Activated CD8-positive, alpha-beta memory T cell treated with anti-CD3 and anti-CD28 coated beads for 24 hours (primary cell): ENCODE results near the gene PEDS1.
"Not testable (repeated sequence)": the region's sequence is repeated elsewhere in the genome, so short reads cannot be mapped to it uniquely, and the experiment has no call there.

ENCODE experiments used
- DNase-seq: peaks from one replicate; pipeline ENCODE4 v3.0.0-alpha.2; 2020

PEDS1 gene

DNA sequence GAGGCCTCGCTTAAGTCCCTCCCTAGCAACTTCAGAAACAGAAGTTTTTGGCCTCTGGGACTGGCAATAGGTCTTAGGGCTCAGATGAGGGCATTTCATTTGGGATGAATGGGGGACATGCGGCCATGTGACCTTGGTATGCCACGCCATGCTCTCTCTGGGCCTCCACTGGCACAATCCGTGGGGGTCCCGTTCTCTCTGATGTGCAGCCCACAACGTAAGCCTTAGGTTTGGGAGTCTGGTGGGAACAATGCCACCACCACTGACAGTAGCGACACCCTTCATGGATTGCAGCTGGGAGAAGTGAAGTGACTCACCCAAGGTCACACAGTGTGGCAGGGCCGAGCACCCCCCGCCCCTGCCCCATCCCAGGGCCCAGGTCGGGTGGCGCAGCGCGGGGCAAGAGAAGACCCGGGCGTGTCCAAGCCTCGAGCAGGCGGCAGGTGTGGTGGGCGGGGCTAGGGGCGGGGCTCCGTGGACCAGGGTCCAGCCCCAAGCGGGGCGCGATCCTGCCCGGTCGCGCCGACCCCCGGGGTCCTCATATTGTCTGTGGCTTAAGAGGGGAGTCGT is 36.2 kb upstream of the PEDS1 start:
- peak; percentile 62 for DNase-seq

DNA sequence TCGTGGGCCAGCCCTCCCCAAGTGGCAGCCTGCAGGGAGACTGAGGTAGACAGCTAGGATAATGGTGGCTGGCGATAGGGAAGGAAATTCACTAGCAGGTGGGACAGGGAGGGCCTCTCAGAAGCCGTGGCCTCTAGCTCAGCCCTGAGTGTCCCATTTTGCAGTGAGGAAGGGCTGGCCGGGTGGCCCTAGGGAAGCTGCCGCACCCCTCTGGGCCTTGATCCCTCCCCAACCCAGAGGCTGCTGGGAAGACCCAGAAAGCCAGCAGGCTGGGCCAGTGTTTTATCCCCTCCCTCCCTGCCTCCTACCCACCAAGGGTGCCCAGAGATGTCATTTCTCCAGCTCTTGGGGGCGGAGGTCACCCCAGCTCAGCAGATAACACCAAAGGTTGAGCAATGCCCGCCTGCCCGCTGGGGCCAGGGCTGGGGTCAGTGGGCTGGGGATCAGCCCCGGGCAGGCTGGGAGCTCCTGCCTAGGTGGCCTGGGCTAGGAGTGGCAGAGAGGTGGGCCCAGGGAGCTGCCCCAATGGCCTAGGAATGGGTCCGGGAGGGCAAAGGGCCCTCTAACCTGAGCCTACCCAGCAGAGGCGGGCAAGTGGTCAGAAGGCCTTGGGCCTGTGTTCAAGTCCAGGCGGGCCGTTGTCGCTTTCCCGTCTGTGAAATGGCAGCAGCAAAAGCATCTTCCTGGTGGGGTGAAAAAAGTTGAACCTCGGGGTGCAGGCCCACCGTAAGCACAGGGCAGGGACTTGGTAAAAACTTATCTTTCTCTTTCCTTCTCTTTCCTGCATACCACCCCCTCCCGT is 35.6 kb upstream of the PEDS1 start:
- DNase-seq, result no peak

DNA sequence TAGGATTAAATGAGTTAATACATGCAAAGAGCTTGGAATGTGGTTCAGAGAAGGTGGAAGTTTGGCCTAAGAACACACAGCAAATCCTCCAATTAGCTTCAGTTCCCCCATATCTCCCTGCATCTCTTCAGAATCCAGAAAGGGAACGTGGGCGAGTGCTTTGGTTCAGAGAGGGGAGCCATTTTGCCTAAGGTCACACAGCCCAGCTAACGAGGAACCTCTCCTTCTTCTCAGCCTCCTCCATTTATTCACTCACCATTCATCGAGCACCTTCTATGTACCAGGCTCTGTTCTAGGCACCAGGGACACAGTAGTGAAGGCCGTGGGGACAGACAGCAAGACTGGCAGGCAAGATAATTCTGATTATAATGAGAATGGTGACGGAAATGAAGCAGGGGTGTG is 34.8 kb upstream of the PEDS1 start:
- DNase-seq, result no peak

GRCh38 chr20:50187403-50188051 is 34.0 kb upstream of the PEDS1 start:
- DNase-seq, result no peak

GRCh38 chr20:50186987-50187402 is 33.5 kb upstream of the PEDS1 start:
- no peak for DNase-seq

DNA sequence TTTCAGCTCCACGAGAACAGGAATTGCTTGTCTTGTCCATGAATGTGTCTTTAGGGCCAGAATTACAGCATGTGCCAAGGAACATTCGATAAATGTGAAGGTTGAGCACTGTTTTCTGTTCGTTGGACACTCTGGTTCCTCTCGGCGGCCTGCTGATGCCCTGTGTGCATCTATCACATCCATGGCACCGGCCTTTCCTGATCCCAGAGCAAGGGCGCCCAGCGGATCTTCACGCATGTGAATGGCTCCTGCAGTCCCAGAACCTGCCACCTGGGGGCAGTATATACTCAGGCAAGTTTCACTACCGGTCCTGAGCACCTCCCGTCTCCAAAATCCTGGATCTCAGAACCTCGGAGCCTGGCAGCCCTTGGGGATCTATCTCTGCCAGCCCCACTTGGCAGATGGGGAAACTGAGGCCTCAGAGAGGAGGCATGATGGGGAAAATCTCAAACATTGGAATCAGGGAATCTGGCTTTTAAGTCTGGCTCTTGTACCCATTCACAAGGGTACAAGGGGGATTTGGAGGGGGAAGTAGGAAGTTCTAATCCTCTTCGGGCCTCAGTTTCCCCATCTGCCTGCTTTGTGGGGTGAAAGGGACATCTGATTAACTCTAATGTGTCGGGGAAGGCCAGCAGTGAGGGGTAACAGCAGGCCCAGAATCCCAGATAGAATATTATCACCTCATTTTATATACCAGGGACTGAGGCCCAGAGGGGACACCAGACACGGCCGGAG is 32.8 kb upstream of the PEDS1 start:
- peak; percentile 98 for DNase-seq

DNA sequence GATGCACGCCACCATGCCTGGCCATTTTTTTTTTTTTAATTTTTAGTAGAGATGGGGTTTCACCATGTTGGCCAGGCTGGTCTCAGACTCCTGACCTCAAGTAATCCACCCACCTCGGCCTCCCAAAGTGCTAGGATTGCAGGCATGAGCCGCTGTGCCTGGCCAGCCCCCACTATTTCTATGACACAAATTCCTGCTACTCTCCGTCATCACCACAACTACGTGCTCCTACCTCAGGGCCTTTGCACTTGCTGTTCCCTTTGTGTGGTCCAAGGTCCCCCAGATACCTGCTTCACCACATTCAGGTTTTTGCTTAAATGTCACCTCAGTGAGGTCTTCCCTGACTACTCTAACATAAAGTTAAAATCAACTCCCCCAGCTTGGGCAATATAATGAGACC is 31.9 kb upstream of the PEDS1 start:
- no peak for DNase-seq

DNA sequence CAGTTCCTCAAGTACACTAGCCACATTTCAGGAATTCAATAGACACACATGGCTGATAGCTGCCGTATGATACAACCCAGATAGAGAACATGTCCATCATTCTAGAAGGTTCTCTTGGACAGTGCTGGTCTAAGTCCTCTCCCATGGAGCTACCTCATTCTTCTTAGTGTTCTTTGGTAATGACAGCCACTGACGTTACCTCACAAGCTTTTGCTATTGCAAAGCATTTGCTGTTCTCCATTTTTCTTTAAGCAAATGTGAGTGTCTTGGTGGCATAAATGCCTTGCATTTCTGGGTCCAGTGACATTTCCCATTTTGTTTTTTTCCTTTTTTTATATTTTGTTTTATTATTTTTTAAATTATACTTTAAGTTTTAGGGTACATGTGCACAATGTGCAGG is 28.8 kb upstream of the PEDS1 start:
- no peak for DNase-seq

GRCh38 chr20:50181344-50181743 is 27.8 kb upstream of the PEDS1 start:
- DNase-seq, result no peak

DNA sequence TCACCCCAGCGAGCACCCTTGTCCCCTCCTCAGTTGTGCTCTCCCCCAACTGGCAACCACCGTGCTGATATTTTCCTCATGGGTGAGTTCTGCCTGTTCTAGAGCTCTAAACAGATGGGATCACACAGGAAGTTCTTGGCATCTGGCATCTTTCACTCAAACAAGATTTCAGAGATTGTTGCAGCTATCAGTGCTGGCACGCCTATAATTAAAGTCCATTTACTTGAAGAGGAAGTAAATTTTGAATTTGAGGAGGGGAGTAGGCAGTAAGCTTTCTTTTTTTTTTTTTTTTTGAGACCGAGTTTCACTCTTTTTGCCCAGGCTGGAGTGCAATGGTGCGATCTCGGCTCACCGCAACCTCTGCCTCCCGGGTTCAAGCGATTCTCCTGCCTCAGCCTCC is 25.1 kb upstream of the PEDS1 start:
- not testable (repeated sequence) for DNase-seq

DNA sequence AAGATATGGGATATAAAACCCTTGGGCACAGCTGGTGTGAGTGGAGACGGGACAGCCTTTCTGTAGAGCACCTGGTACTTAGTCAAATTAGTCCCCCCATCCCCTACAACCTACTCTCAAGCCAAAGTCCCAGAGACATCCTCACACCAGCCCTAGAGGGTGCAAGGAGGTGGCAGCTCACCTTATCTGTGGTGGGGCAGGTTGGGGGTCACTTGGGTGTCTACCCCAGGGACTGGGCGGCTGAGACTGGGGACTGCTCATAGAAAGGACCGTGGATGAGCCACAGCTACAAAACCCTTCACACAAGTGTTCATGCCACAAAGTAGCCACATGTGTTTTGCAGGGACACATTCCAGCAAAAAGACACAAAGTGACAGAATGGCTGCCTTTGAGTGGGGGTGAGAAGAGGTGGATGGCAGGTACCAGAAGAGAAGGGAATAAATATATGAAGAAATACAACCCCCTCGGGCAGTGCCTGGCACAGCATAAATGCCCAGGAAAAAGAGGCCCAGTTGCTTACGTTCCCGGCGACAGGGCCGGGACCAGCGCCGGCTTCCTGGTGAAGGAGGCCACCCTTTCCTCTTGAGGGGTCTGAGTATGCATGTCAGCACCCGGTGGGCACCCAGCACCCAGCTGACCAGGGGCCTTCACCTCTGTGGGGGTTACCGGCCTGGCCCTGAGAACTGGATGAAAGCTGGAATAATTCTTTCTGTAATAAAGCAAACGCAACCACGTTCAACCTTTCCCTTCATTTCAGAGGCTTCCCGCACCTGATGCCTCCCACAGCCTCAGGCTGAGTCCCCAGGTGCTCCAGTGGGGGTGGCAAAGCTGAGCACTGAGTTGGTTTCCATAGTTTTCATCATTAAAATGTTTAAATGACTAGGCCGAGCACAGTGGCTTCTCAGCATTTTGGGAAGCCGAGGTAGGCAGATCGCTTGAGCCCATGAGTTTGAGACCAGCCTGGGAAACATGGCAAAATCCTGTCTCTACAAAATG is 22.7 kb upstream of the PEDS1 start:
- no peak for DNase-seq

GRCh38 chr20:50174456-50174855 is 20.9 kb upstream of the PEDS1 start:
- DNase-seq, result no peak

- no peak for DNase-seq
Observed at GRCh38 chr20:50172347-50173013, 19.0 kb upstream of the PEDS1 start.

DNA sequence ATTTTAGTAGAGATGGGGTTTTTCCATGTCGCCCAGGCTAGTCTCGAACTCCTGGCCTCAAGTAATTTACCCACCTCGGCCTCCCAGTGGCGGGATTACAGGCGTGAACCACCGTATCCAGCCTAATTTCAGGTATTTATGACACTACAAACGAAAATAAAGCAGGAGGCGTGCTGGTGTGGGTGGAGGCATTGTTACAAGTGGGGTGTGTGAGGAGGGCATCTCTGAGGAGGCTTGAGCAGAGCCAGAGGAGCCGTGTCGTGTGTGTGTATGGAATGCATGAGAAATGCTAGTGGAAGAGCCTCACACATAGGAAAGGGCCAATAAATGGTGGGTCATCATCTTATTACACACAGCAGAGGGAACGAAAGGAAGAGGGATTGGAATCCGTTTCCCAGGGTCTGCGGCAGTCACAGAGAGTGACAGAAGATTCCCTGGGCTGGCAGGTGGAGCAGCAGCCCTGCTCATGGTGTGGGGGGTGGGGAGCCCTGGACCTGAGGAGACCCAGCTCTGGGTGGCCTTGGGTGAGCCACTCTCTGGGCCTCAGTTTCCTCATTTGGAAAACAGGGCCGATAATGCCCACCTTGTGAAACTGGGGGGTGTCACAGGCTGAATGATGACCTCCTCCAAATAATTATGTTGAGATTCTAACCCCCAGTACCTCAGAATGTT is 17.2 kb upstream of the PEDS1 start:
- no peak for DNase-seq

GRCh38 chr20:50169329-50169823 is 15.9 kb upstream of the PEDS1 start:
- DNase-seq, result peak; percentile 95

- DNase-seq, result peak; percentile 85
Observed at GRCh38 chr20:50165684-50166554, 12.4 kb upstream of the PEDS1 start.

- no peak for DNase-seq
Observed at GRCh38 chr20:50163570-50164317, 10.2 kb upstream of the PEDS1 start.

DNA sequence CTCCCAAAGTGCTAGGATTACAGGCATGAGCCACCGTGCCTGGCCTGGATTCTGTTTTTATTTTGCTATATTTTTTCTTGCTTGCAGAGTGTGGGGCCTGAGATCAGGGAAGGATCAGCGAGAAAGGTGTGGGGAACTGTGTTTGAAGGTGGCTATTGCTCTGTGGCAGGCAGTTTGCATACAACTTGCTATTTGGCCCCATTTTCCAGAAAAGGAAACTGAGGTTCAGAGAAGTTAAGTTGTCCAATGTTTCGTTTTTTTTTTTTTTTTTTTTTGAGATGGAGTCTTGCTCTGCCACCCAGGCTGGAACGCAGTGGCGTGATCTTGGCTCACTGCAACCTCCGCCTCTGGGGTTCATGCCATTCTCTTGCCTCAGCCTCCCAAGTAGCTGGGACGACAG is 8.0 kb upstream of the PEDS1 start:
- not testable (repeated sequence) for DNase-seq

- no peak for DNase-seq
Observed at GRCh38 chr20:50153153-50153499, 397 bp downstream of the PEDS1 start.
